Type B pancreatic cell (in vitro differentiated cells): ENCODE results near the gene THBS1. TPM values are rescaled to one million over a fixed set of nuclear protein-coding genes. Genes with fewer than 3 reads are reported as not detected.

ENCODE experiments used
- DNase-seq: peaks from one replicate; pipeline ENCODE4 v3.0.0; 2021; ENCODE audit warnings: mixed read lengths; ENCODE audit not compliant: unreplicated experiment; ENCODE audit errors: extremely low spot score
- H3K27ac Mint-ChIP-seq: 2 replicates; pipeline ENCODE4 v1.8.0; 2021; ENCODE audit warnings: mild to moderate bottlenecking, mixed read lengths
- H3K27me3 Mint-ChIP-seq: 2 replicates; pipeline ENCODE4 v1.8.0; 2021; ENCODE audit warnings: mixed read lengths
- H3K36me3 Mint-ChIP-seq: 2 replicates; pipeline ENCODE4 v1.8.0; 2021; ENCODE audit warnings: mixed read lengths
- H3K4me1 Mint-ChIP-seq: one replicate; pipeline ENCODE4 v1.8.0; 2021; ENCODE audit warnings: mixed read lengths; ENCODE audit not compliant: unreplicated experiment
- H3K4me3 Mint-ChIP-seq: 2 replicates; pipeline ENCODE4 v1.8.0; 2021; ENCODE audit warnings: mild to moderate bottlenecking, mixed read lengths
- H3K9me3 Mint-ChIP-seq: 2 replicates; pipeline ENCODE4 v1.8.0; 2021; ENCODE audit warnings: mixed read lengths
- CTCF ChIP-seq: fragments of 200-600 bp; sonication (generic); conservative IDR thresholded peaks from 2 replicates; pipeline ENCODE4 v1.5.0; 2021; ENCODE audit warnings: antibody characterized with exemption, mild to moderate bottlenecking
- total RNA-seq: library from RNA; stranded (reverse); gene quantifications from 2 replicates; pipeline ENCODE4 v1.2.1, GENCODE V29; 2021; ENCODE audit warnings: low replicate concordance

Gene THBS1
- total RNA-seq, 1 donor from 2014 or later, result 137 TPM

GRCh38 chr15:39645976-39646257, 65.0 kb downstream of the THBS1 start:
- Mint-ChIP-seq H3K27ac (no peak overlapping the region), H3K27me3 (no peaks in the 10 kb centered on the region), H3K9me3 (no peaks in the 10 kb centered on the region), H3K36me3 (no peaks in the 10 kb centered on the region), H3K4me3 (no peak overlapping the region), H3K4me1 (peaks cover 17% of the 10 kb centered on the region)
- TF ChIP-seq CTCF, result no peak
- no peak for DNase-seq

- Mint-ChIP-seq H3K27me3 (no peaks in the 10 kb centered on the region), H3K36me3 (no peaks in the 10 kb centered on the region)
Observed at GRCh38 chr15:39646425-39646824, 65.5 kb downstream of the THBS1 start.

More at GRCh38 chr15:39646425-39646824, 65.5 kb downstream of the THBS1 start:
- TF ChIP-seq CTCF, result no peak
- no peak overlapping the region for H3K4me3 Mint-ChIP-seq
- DNase-seq, result no peak
- H3K27ac Mint-ChIP-seq, result no peak overlapping the region
- peaks cover 18% of the 10 kb centered on the region for H3K4me1 Mint-ChIP-seq
- no peaks in the 10 kb centered on the region for H3K9me3 Mint-ChIP-seq

Other genes starting within 250 kb of the THBS1 start
- 0.88 and 2.9 TPM in 2 replicates for gene FSIP1, start 201.8 kb downstream of the THBS1 start, total RNA-seq